ENCODE measurements around the gene HINT2. TPM values are rescaled to one million over a fixed set of nuclear protein-coding genes. Genes with fewer than 3 reads are reported as not detected.
A peak's percentile ranks its signal among the peaks of the same experiment; 100 is the strongest.

The HINT2 gene
- total and polyA plus RNA-seq, 2 donors: 68.3 to 68.4 TPM

DNA sequence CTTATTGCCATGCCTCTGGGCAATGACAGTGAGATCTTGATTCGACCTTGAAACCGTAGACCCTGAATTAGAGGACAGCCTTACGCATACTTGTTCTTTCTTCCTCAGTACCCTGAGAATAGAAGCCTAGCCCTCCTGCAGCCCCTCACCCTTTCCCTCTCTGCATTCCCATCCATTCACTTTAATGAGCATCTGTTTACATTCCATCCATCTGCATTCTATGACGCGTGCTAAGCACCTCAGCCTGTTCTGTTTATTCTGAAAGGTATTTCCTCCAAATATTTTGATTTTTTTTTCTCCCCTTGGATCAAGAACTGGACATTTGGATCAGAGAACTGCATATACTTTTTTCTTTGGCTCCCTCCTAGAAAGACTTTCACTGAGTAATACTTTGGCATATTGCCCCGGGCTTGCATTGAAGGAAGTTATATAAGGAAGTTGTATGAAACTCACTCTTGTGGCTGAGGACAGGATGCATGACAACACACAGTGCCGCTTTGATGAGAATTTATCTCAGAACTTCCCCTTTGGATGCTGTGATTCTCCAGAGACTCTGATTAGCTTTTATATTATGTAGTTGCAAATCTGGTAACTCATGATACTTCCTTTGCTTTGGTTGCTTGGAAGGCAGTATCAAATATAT, 29.9 kb upstream of the HINT2 start:
- DNase-seq (ENCODE audit: low read depth in 6 of 9, low spot score in 9 of 9): peak in 3 of 9 donors; percentile 23 to 69 (median 35)
- H3K4me1 ChIP-seq (ENCODE audit: control insufficient read depth in 2 of 2, insufficient read depth in 2 of 2, low read length in 2 of 2): peaks cover 12 to 37% of the 10 kb centered on the region in 2 donors
- H3K27ac ChIP-seq (ENCODE audit: low read depth in 1 of 2, low read length in 1 of 2): peak overlapping the region in 1 of 2 donors; percentile 36
- H3K4me3 ChIP-seq (ENCODE audit: low read length in 2 of 2): no peak overlapping the region
- peaks cover 0 to 8% of the 10 kb centered on the region in 2 donors for H3K27me3 ChIP-seq (ENCODE audit: control insufficient read depth in 2 of 2, insufficient read depth in 1 of 2, low read length in 1 of 2)
- peaks cover 5 to 6% of the 10 kb centered on the region in 2 donors for H3K36me3 ChIP-seq (ENCODE audit: control insufficient read depth in 2 of 2, insufficient read depth in 2 of 2, low read length in 1 of 2)
- WGBS: 54% methylated on average over 7 of the region's 7 CpGs
- peaks cover 0 to 3% of the 10 kb centered on the region in 2 donors for H3K9me3 ChIP-seq (ENCODE audit: control insufficient read depth in 2 of 2, insufficient read depth in 1 of 2, low read length in 1 of 2)

- WGBS: 93% methylated on average over 3 of the region's 3 CpGs
- no peak for DNase-seq (ENCODE audit: low read depth in 6 of 9, low spot score in 9 of 9)
- H3K4me3 ChIP-seq (ENCODE audit: low read length in 2 of 2): no peak overlapping the region
- peaks cover 5 to 29% of the 10 kb centered on the region in 2 donors for H3K4me1 ChIP-seq (ENCODE audit: control insufficient read depth in 2 of 2, insufficient read depth in 2 of 2, low read length in 2 of 2)
- H3K27me3 ChIP-seq (ENCODE audit: control insufficient read depth in 2 of 2, insufficient read depth in 1 of 2, low read length in 1 of 2): peaks cover 0 to 8% of the 10 kb centered on the region in 2 donors
- no peak overlapping the region for H3K27ac ChIP-seq (ENCODE audit: low read depth in 1 of 2, low read length in 1 of 2)
- H3K9me3 ChIP-seq (ENCODE audit: control insufficient read depth in 2 of 2, insufficient read depth in 1 of 2, low read length in 1 of 2): peaks cover 0 to 3% of the 10 kb centered on the region in 2 donors
- H3K36me3 ChIP-seq (ENCODE audit: control insufficient read depth in 2 of 2, insufficient read depth in 2 of 2, low read length in 1 of 2): peaks cover 5 to 6% of the 10 kb centered on the region in 2 donors
Observed at GRCh38 chr9:35842795-35843194, 28.0 kb upstream of the HINT2 start.

- DNase-seq (ENCODE audit: low read depth in 6 of 9, low spot score in 9 of 9): no peak
Observed at GRCh38 chr9:35842020-35842745, 27.3 kb upstream of the HINT2 start.

GRCh38 chr9:35841645-35841900, 26.7 kb upstream of the HINT2 start:
- no peak for DNase-seq (ENCODE audit: low read depth in 6 of 9, low spot score in 9 of 9)
- 98% methylated on average over 5 of the region's 5 CpGs for WGBS
- Histone ChIP-seq H3K4me3 (ENCODE audit: low read length in 2 of 2) (no peak overlapping the region), H3K36me3 (ENCODE audit: control insufficient read depth in 2 of 2, insufficient read depth in 2 of 2, low read length in 1 of 2) (peaks cover 0 to under 1% of the 10 kb centered on the region in 2 donors), H3K27ac (ENCODE audit: low read depth in 1 of 2, low read length in 1 of 2) (no peak overlapping the region), H3K9me3 (ENCODE audit: control insufficient read depth in 2 of 2, insufficient read depth in 1 of 2, low read length in 1 of 2) (peaks cover 0 to 3% of the 10 kb centered on the region in 2 donors), H3K4me1 (ENCODE audit: control insufficient read depth in 2 of 2, insufficient read depth in 2 of 2, low read length in 2 of 2) (peaks cover 0 to 17% of the 10 kb centered on the region in 2 donors), H3K27me3 (ENCODE audit: control insufficient read depth in 2 of 2, insufficient read depth in 1 of 2, low read length in 1 of 2) (peaks cover 0 to 6% of the 10 kb centered on the region in 2 donors)

More at GRCh38 chr9:35842020-35842745, 27.3 kb upstream of the HINT2 start:
- Histone ChIP-seq H3K27ac (ENCODE audit: low read depth in 1 of 2, low read length in 1 of 2) (no peak overlapping the region), H3K27me3 (ENCODE audit: control insufficient read depth in 2 of 2, insufficient read depth in 1 of 2, low read length in 1 of 2) (peaks cover 0 to 8% of the 10 kb centered on the region in 2 donors), H3K4me1 (ENCODE audit: control insufficient read depth in 2 of 2, insufficient read depth in 2 of 2, low read length in 2 of 2) (peaks cover 0 to 23% of the 10 kb centered on the region in 2 donors), H3K9me3 (ENCODE audit: control insufficient read depth in 2 of 2, insufficient read depth in 1 of 2, low read length in 1 of 2) (peaks cover 0 to 3% of the 10 kb centered on the region in 2 donors), H3K4me3 (ENCODE audit: low read length in 2 of 2) (no peak overlapping the region), H3K36me3 (ENCODE audit: control insufficient read depth in 2 of 2, insufficient read depth in 2 of 2, low read length in 1 of 2) (peaks cover 3 to 5% of the 10 kb centered on the region in 2 donors)
- 95% methylated on average over 17 of the region's 17 CpGs for WGBS

DNA sequence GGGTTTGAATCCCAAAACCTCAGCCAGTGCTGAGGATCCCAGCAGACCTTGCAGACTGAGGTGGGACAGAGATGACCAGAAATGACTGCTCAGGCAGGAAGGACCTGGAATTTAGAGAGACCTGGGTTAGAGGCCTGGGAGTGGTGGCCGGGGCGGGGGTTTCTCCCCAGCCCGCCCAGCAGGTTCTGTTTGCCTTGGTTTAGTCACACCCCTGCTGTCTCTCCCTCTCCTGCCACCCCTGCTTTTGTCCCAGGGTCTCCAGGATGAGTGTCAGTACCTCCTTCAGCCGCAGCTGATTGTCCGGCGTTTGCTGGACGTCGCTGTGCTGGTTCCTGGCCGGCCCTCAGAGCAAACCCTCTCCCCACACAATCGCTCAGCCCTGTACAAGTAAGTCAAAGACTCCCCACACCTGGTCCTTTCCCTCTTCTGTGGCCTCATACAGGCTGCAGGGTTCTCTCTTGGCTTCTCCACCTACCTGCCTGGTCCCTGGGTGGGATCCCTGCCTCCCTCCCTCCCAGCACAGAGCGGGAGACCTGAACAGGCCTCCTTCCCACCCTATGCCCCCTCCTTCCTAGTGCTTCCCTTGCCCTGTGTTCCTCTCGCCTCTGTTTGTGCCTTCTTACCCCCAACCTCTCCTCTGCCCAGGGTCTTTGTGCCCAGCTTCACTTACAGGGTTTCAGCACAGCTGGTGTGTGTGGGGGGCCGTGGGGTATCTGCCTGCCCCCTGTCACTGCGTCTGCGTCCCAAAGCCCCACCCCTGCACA, 26.2 kb upstream of the HINT2 start:
- WGBS: 97% methylated on average over 15 of the region's 15 CpGs
- Histone ChIP-seq H3K4me3 (ENCODE audit: low read length in 2 of 2) (no peak overlapping the region), H3K4me1 (ENCODE audit: control insufficient read depth in 2 of 2, insufficient read depth in 2 of 2, low read length in 2 of 2) (peaks cover 0 to 12% of the 10 kb centered on the region in 2 donors), H3K27ac (ENCODE audit: low read depth in 1 of 2, low read length in 1 of 2) (no peak overlapping the region), H3K27me3 (ENCODE audit: control insufficient read depth in 2 of 2, insufficient read depth in 1 of 2, low read length in 1 of 2) (peaks cover 0 to 1% of the 10 kb centered on the region in 2 donors), H3K9me3 (ENCODE audit: control insufficient read depth in 2 of 2, insufficient read depth in 1 of 2, low read length in 1 of 2) (no peaks in the 10 kb centered on the region), H3K36me3 (ENCODE audit: control insufficient read depth in 2 of 2, insufficient read depth in 2 of 2, low read length in 1 of 2) (no peaks in the 10 kb centered on the region)
- DNase-seq (ENCODE audit: low read depth in 6 of 9, low spot score in 9 of 9): no peak

GRCh38 chr9:35839926-35840325, 25.1 kb upstream of the HINT2 start:
- Histone ChIP-seq H3K9me3 (ENCODE audit: control insufficient read depth in 2 of 2, insufficient read depth in 1 of 2, low read length in 1 of 2) (no peaks in the 10 kb centered on the region), H3K4me1 (ENCODE audit: control insufficient read depth in 2 of 2, insufficient read depth in 2 of 2, low read length in 2 of 2) (peaks cover 0 to 4% of the 10 kb centered on the region in 2 donors), H3K36me3 (ENCODE audit: control insufficient read depth in 2 of 2, insufficient read depth in 2 of 2, low read length in 1 of 2) (no peaks in the 10 kb centered on the region), H3K4me3 (ENCODE audit: low read length in 2 of 2) (no peak overlapping the region), H3K27ac (ENCODE audit: low read depth in 1 of 2, low read length in 1 of 2) (no peak overlapping the region), H3K27me3 (ENCODE audit: control insufficient read depth in 2 of 2, insufficient read depth in 1 of 2, low read length in 1 of 2) (no peaks in the 10 kb centered on the region)
- 93% methylated on average over 5 of the region's 5 CpGs for WGBS
- DNase-seq (ENCODE audit: low read depth in 6 of 9, low spot score in 9 of 9): no peak

DNA sequence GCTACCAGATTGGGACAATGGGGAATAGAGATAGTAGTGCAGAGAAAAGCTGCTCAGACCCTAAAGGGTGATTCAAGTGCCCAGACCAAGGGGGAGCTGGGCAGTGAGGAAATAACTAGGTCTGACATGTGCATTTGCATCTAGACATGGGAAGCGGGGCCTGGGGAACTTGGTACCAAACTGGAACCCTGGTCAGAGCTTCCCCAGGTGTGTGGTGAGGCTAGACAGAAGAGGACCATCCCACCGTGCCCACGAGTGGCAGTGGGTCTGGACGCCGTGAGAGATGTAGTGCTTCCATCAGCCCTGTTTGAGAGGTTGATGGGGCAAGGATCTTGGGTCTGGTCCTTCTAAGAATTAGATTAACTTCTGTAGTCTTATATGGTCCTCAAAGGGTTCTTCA, 21.8 kb upstream of the HINT2 start:
- WGBS: 97% methylated on average over 5 of the region's 5 CpGs
- no peak for DNase-seq (ENCODE audit: low read depth in 6 of 9, low spot score in 9 of 9)
- no peaks in the 10 kb centered on the region for H3K9me3 ChIP-seq (ENCODE audit: control insufficient read depth in 2 of 2, insufficient read depth in 1 of 2, low read length in 1 of 2)
- H3K27ac ChIP-seq (ENCODE audit: low read depth in 1 of 2, low read length in 1 of 2): no peak overlapping the region
- H3K27me3 ChIP-seq (ENCODE audit: control insufficient read depth in 2 of 2, insufficient read depth in 1 of 2, low read length in 1 of 2): no peaks in the 10 kb centered on the region
- peaks cover 6 to 24% of the 10 kb centered on the region in 2 donors for H3K4me1 ChIP-seq (ENCODE audit: control insufficient read depth in 2 of 2, insufficient read depth in 2 of 2, low read length in 2 of 2)
- no peak overlapping the region for H3K4me3 ChIP-seq (ENCODE audit: low read length in 2 of 2)
- H3K36me3 ChIP-seq (ENCODE audit: control insufficient read depth in 2 of 2, insufficient read depth in 2 of 2, low read length in 1 of 2): no peaks in the 10 kb centered on the region

- 95% methylated on average over 2 of the region's 2 CpGs for WGBS
Observed at GRCh38 chr9:35835766-35836165, 20.9 kb upstream of the HINT2 start.

GRCh38 chr9:35835216-35835632, 20.4 kb upstream of the HINT2 start:
- Histone ChIP-seq H3K4me3 (ENCODE audit: low read length in 2 of 2) (no peak overlapping the region), H3K4me1 (ENCODE audit: control insufficient read depth in 2 of 2, insufficient read depth in 2 of 2, low read length in 2 of 2) (peaks cover 6 to 24% of the 10 kb centered on the region in 2 donors), H3K36me3 (ENCODE audit: control insufficient read depth in 2 of 2, insufficient read depth in 2 of 2, low read length in 1 of 2) (no peaks in the 10 kb centered on the region), H3K27ac (ENCODE audit: low read depth in 1 of 2, low read length in 1 of 2) (no peak overlapping the region), H3K9me3 (ENCODE audit: control insufficient read depth in 2 of 2, insufficient read depth in 1 of 2, low read length in 1 of 2) (no peaks in the 10 kb centered on the region), H3K27me3 (ENCODE audit: control insufficient read depth in 2 of 2, insufficient read depth in 1 of 2, low read length in 1 of 2) (no peaks in the 10 kb centered on the region)
- 98% methylated on average over 3 of the region's 3 CpGs for WGBS
- peak in 1 of 9 donors; percentile 40 for DNase-seq (ENCODE audit: low read depth in 6 of 9, low spot score in 9 of 9)

More at GRCh38 chr9:35835766-35836165, 20.9 kb upstream of the HINT2 start:
- H3K27ac ChIP-seq (ENCODE audit: low read depth in 1 of 2, low read length in 1 of 2): no peak overlapping the region
- H3K4me1 ChIP-seq (ENCODE audit: control insufficient read depth in 2 of 2, insufficient read depth in 2 of 2, low read length in 2 of 2): peaks cover 6 to 24% of the 10 kb centered on the region in 2 donors
- H3K36me3 ChIP-seq (ENCODE audit: control insufficient read depth in 2 of 2, insufficient read depth in 2 of 2, low read length in 1 of 2): no peaks in the 10 kb centered on the region
- DNase-seq (ENCODE audit: low read depth in 6 of 9, low spot score in 9 of 9): no peak
- H3K27me3 ChIP-seq (ENCODE audit: control insufficient read depth in 2 of 2, insufficient read depth in 1 of 2, low read length in 1 of 2): no peaks in the 10 kb centered on the region
- H3K4me3 ChIP-seq (ENCODE audit: low read length in 2 of 2): no peak overlapping the region
- no peaks in the 10 kb centered on the region for H3K9me3 ChIP-seq (ENCODE audit: control insufficient read depth in 2 of 2, insufficient read depth in 1 of 2, low read length in 1 of 2)

Data from thymus (tissue), 11 donors.